ENCODE data around the gene MEF2D. TPM values are rescaled to one million over a fixed set of nuclear protein-coding genes. Genes with fewer than 3 reads are reported as not detected.

MEF2D gene
- total RNA-seq, 1 donor from 2014 or later, result 16.6 TPM

- Histone ChIP-seq H3K27me3 (ENCODE audit: control insufficient read depth, insufficient read depth, low read length) (peaks cover 88% of the 10 kb centered on the region), H3K4me3 (ENCODE audit: low read depth, low read length) (no peak overlapping the region), H3K36me3 (ENCODE audit: control insufficient read depth, insufficient read depth, low read length) (no peaks in the 10 kb centered on the region)
- TF ChIP-seq CTCF (IDR thresholded peaks at IDR 0.05; ENCODE audit: insufficient read depth, low read length, poor library complexity, severe bottlenecking), result no peak
- no peak for DNase-seq (ENCODE audit: low read depth)
Observed at GRCh38 chr1:156430303-156430702, 70.3 kb downstream of the MEF2D start.

GRCh38 chr1:156429313-156430060 is 71.1 kb downstream of the MEF2D start:
- no peaks in the 10 kb centered on the region for H3K36me3 ChIP-seq (ENCODE audit: control insufficient read depth, insufficient read depth, low read length)
- no peak for DNase-seq (ENCODE audit: low read depth)
- H3K27me3 ChIP-seq (ENCODE audit: control insufficient read depth, insufficient read depth, low read length), result peaks cover 85% of the 10 kb centered on the region
- no peak overlapping the region for H3K4me3 ChIP-seq (ENCODE audit: low read depth, low read length)
- no peak for TF ChIP-seq CTCF (IDR thresholded peaks at IDR 0.05; ENCODE audit: insufficient read depth, low read length, poor library complexity, severe bottlenecking)

- H3K36me3 ChIP-seq (ENCODE audit: control insufficient read depth, insufficient read depth, low read length), result no peaks in the 10 kb centered on the region
- DNase-seq (ENCODE audit: low read depth), result no peak
- H3K27me3 ChIP-seq (ENCODE audit: control insufficient read depth, insufficient read depth, low read length), result peaks cover 83% of the 10 kb centered on the region
- no peak for TF ChIP-seq CTCF (IDR thresholded peaks at IDR 0.05; ENCODE audit: insufficient read depth, low read length, poor library complexity, severe bottlenecking)
- no peak overlapping the region for H3K4me3 ChIP-seq (ENCODE audit: low read depth, low read length)
Observed at GRCh38 chr1:156428746-156429288, 71.8 kb downstream of the MEF2D start.

- no peak overlapping the region for H3K4me3 ChIP-seq (ENCODE audit: low read depth, low read length)
- no peak for DNase-seq (ENCODE audit: low read depth)
- H3K27me3 ChIP-seq (ENCODE audit: control insufficient read depth, insufficient read depth, low read length), result peaks cover 82% of the 10 kb centered on the region
- no peak for TF ChIP-seq CTCF (IDR thresholded peaks at IDR 0.05; ENCODE audit: insufficient read depth, low read length, poor library complexity, severe bottlenecking)
- no peaks in the 10 kb centered on the region for H3K36me3 ChIP-seq (ENCODE audit: control insufficient read depth, insufficient read depth, low read length)
Observed at GRCh38 chr1:156427957-156428356, 72.6 kb downstream of the MEF2D start.

- no peak for TF ChIP-seq CTCF (IDR thresholded peaks at IDR 0.05; ENCODE audit: insufficient read depth, low read length, poor library complexity, severe bottlenecking)
- DNase-seq (ENCODE audit: low read depth), result no peak
- peaks cover 86% of the 10 kb centered on the region for H3K27me3 ChIP-seq (ENCODE audit: control insufficient read depth, insufficient read depth, low read length)
- no peak overlapping the region for H3K4me3 ChIP-seq (ENCODE audit: low read depth, low read length)
- no peaks in the 10 kb centered on the region for H3K36me3 ChIP-seq (ENCODE audit: control insufficient read depth, insufficient read depth, low read length)
Observed at GRCh38 chr1:156425943-156426342, 74.6 kb downstream of the MEF2D start.
